Measurements from ENCODE around the gene ETV3L.

The ETV3L gene

GRCh38 chr1:157099633-157100009 is at the start of gene ETV3L:
ETV3L (minus strand) TSS chr1:157099808; CDS start chr1:157099523, 285 bp downstream.
- no peak for DNase-seq (ENCODE audit: low spot score)

DNA sequence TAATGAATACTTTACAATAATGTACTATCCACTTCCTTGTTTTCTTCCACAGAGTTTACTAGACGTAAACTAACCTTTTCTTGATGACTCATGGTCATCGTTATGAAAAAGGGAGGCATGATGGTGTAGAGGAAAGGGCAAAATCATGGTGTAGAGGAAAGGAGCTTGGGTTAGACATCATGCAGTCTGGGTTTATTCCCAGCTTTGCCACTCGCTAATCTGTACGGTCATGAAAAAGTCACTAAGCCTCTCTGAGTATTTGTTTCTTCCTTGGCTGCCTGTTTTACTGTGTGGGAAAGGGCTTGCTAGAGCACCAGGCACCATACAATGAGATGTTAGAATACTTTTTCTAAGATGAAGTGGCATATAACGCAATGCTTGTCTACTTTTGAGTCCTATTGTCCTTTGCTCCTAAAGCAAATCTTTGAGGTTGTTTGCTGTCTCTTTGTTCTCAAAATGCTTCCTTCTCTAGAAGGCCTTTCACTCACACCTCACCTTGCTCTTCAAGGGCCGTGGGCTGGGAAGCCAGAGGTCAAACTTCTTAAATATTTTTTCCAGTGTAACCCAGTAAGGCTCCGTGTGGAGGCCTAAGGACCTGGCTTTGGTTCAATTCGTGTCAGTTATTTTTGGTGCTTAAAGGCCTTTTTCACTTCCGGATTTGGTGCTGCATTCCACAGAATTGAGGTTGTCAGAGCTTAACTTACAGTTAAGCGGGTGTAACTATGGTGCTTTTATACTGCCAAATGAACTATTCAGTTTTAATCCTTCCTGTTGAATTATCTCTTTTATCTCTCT is 48.5 kb upstream of the ETV3L start:
- DNase-seq (ENCODE audit: low spot score) = no peak

DNA sequence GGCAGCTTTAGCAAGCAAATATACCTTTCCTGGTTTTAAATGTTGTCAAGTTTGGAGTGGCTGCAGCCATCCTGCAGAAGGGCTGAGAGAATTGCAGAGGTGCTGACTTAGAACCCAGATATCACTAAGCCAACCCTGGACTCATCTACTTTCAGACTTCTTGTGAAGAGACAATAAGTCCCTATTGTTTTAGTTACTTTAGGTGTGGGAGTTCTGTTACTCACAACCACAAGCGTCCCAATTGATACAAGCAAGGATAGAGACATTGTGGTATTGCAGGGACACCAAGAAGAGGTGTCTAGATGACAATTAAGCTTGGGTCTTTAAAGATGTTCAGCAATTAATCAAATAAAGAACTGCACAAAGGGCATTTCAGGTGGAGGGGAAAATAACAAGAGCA is 47.4 kb upstream of the ETV3L start:
- DNase-seq (ENCODE audit: low spot score) = no peak

DNA sequence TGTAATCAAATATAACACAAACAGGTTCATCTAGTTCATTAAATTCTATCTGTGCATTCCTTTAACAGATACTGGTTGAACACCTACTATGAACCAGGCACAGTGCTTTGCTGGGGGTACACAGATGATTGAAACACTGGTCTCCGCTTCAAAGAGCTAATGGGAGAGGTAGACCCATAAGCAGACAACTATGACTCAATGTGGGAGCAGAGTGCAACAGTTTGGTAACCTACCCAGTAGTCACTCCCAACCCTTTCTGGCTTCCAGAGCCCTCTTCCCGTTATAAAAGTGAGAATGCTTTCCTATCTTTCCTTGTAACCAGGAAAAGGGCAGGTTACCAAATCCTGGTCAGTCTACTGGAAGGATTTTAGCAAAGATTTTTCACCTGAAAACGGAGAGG is 46.6 kb upstream of the ETV3L start:
- DNase-seq (ENCODE audit: low spot score) = no peak

DNA sequence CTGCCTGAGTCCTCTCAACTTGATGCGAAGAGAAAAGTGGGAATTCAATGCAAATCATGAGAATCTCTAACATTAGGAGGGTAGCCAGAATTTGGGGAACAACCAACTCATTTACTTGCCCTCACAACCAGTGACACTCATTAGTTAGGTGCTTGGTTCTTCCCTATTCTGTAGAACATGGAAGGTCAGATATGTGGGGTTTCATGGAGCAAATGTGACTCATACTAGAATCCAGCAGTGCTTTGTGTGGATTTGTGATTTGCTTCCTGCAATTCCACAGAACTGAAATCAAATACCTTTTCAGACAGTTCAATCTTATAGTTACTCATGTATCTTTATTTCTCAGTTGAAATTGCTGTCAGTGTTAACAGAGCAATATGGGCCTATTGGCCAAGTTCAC is 45.5 kb upstream of the ETV3L start:
- DNase-seq (ENCODE audit: low spot score) = no peak

DNA sequence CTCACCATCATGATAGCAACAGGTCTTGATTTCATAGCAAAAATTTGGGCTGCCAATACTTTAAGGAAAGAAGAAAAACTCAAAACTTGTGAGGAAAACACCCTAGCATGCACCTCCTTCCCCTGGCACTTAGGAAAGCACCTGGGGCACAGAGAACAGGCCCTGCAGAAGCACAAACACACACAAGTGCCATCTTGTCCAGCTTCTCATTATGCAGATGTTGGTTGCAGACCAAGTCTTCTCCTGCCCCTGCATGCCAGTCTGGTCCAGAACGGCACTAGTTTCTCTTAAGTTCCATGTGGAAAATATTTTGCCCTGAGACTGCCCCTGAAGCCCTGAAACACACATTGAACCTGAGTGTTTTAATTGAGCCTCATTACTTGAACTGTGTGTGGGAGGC is 44.9 kb upstream of the ETV3L start:
- DNase-seq (ENCODE audit: low spot score) = no peak

GRCh38 chr1:157142765-157143423 is 43.3 kb upstream of the ETV3L start:
- DNase-seq (ENCODE audit: low spot score) = no peak

DNA sequence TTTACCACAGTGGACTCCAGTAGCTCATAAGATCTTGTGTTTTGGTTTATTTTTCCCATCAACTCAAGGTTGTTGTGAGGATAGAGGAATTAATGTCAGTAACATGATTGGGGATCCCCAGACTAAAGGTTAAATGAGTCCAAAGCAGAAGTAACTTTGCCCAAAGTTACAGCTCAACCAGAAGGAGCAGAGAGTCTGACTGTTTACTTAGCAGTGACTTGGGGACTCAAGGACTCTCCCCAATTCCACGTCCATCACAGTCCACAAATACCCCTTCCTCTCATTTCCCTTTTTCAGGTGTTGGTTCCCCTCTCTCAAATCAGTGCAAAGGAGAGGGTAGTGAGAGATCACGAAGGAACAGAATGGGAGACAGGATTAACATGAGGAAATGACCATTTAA is 42.6 kb upstream of the ETV3L start:
- no peak for DNase-seq (ENCODE audit: low spot score)

DNA sequence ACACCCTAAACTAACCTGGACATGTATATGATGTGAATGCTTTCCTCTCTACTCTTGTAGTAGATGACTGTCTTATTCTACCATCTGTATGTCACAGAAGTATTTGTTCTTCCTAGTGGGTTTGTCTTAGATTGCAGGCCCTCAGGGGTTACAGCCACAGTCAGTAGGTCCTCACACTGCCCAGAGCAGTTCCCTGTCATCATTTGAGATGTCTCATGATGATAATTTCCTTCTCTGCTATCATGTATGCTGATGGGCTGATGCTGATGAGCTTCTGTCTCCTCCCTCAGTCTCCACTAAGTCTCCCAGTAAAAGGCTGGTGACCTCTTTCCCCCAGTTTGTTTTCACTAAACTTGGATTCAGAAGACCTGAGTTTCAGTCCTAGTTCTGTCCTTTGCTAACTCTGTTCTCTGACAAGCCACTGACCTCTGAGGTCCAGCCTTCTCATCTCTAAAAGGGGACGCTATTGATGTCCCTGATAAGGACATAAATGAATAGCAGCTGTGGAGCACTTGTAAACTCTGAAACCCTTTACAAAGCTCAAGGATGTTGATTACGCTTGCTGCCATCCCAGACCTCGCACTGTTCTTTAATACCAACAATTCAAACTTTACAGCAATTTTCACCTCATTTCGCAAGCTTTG is 41.7 kb upstream of the ETV3L start:
- DNase-seq (ENCODE audit: low spot score) = no peak

GRCh38 chr1:157140063-157140588 is 40.5 kb upstream of the ETV3L start:
- no peak for DNase-seq (ENCODE audit: low spot score)

DNA sequence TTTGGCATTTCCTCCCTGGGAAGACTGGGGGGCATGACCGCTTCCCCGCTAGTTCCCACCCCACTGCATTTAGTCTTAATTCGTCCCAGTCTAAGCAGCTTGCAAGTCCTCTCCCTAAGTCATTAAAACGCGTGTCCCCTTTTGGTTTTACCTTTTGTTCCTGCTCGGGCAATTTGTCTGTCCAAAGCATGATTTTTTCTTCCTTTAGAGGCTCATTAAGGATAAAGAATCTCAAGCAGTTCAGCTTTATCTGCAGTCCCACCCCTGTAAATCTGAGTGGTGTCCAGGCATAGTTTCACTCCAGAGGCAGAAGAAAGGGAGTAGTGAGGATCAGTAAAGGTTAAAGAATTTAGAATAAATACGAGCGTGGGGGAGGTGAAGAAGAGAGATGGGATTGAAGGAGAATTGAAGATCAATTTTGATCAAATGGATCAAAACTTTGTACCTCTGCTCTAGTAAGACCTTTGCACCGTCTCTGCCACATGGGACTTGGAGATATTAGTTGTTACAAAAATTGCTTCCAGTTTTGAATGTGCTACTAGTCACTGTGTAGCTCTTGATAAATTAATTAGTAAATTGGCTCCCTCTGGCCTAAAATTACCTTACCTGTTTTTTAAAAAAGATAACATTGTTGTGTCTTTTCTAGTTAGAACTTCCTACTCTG is 39.6 kb upstream of the ETV3L start:
- DNase-seq (ENCODE audit: low spot score) = no peak

DNA sequence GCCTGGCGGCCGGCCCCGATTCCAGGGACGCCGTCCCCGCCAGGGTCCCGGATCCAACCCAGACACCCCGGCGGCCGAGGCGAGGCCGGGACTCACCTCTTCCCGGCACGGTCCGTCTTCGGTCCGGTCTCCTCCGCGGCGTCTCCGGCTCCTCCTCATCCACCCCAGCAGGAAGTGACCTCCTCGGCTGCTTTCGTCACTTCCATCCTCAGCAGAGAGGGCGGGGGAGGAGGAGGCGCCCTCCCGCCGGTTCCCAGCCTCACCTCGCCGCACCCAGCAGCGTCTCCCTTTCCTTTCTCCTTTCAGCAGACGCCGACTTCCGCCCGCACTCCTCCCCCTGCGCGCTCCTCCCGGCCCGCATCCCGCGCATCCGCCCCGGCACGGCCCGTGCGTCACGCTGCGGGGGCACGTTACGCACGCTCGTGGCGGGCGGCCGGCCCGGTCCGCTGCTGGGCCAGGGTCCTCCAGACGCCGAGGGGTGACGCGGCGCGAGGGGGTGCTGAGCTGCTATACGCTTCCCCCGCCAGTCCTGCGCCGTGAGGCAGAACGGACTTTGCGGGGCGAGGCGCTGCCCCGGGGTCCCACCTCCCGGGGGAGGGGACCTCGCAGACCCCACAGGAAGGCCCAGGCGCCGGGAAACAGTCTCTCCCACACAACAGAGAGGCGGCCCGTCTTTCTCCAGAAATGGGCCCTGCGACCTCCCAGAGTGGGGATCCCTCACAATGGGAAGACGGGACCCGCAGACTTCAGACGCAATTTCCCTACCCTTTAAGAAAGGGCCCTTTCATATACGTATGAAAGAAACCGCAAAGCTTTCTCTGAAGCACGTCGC is 38.8 kb upstream of the ETV3L start, which contains the start of gene ETV3:
Gene ETV3, minus strand, starts transcription at position 176 of the 832 bp plus-strand sequence. CDS start 2,043 bp downstream, outside the sequence.
- DNase-seq (ENCODE audit: low spot score) = peak; percentile 80

- no peak for DNase-seq (ENCODE audit: low spot score)
Observed at GRCh38 chr1:157137408-157138219, 38.0 kb upstream of the ETV3L start.

- DNase-seq (ENCODE audit: low spot score) = no peak
Observed at GRCh38 chr1:157137046-157137407, 37.4 kb upstream of the ETV3L start.

DNA sequence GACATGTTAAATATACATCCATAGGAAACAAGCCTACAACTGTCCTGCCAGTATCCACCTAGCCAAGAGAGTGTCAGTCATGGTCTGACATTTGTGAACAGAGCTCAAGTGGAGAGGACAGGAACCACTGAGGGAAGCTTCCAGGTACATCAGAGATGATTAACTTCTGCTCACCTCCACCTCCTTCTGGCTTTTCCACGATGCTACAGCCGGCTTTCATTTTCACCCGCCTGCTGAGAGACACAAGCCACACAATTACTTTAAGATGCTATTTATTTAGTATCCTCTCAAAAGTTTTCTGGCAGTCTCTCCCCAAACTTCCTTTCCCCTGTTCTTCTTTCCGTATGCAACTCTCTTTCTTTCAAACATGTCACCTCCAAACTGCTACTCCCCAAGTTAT is 36.5 kb upstream of the ETV3L start:
- DNase-seq (ENCODE audit: low spot score) = no peak

DNA sequence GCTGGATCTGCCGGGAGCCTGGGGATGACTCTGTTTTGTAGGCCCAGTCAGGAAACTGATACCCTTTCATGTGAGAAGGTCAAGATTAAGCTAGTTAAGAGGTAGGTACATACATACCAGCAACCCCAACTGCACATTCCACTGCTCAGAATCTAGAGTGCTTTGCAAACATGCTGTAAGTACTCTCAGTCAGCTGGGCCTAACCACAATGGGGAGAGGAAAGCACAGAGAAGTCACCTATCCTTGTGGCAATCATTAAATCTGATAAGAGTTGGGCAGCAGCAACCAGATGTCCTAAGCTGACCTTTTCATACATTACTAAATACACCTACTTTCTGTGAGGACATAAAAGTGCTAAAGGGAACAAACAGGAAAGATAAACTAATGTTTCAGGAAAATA is 36.0 kb upstream of the ETV3L start:
- no peak for DNase-seq (ENCODE audit: low spot score)

- DNase-seq (ENCODE audit: low spot score) = no peak
Observed at GRCh38 chr1:157135070-157135469, 35.5 kb upstream of the ETV3L start.

DNA sequence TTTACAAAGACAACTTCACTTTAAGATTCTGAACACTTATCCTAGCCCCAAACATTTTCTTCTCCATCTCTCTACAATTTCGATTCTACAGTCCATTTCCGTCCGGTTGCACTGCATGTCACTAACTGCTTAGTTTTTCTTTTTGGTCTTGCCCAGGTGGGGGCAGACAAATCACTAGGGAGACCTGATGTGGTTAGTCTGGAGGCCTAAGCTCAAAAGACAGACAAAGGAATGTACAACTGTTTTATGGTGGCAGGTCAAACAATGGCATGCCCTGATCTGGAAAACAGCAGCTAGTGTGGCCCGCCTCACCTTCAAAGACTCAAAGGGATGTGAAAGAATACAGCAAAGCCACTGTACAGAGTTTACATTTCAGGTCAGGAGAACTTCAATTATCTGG is 34.8 kb upstream of the ETV3L start:
- DNase-seq (ENCODE audit: low spot score) = no peak

GRCh38 chr1:157133426-157133825 is 33.8 kb upstream of the ETV3L start:
- DNase-seq (ENCODE audit: low spot score) = no peak

GRCh38 chr1:157132616-157133167 is 33.1 kb upstream of the ETV3L start:
- no peak for DNase-seq (ENCODE audit: low spot score)
